Lower lobe of right lung (tissue), 2 donors: Measurements from ENCODE around the gene MEIS3. TPM values are rescaled to one million over a fixed set of nuclear protein-coding genes. Genes with fewer than 3 reads are reported as not detected.

Experiments
- ATAC-seq, 2 donors: fragments of 200-7000 bp; cut with Tn5 transposase; one replicate each; pipeline ENCODE4 v1.9.1; 2020 to 2022; ENCODE audit warnings: mild to moderate bottlenecking in 2 of 2, moderate library complexity in 2 of 2
- DNase-seq: peaks from one replicate; pipeline ENCODE4 v3.0.0-alpha.2; 2020
- H3K27ac ChIP-seq: fragments of 200-600 bp; one replicate; pipeline ENCODE4 v1.8.0; 2022
- H3K27me3 ChIP-seq: fragments of 200-600 bp; one replicate; pipeline ENCODE4 v1.8.0; 2022; ENCODE audit warnings: low read depth
- H3K36me3 ChIP-seq: fragments of 200-600 bp; one replicate; pipeline ENCODE4 v1.8.0; 2022; ENCODE audit warnings: mild to moderate bottlenecking
- H3K4me1 ChIP-seq: fragments of 200-600 bp; one replicate; pipeline ENCODE4 v1.8.0; 2022
- H3K4me3 ChIP-seq: fragments of 200-600 bp; one replicate; pipeline ENCODE4 v1.8.0; 2022; ENCODE audit warnings: mild to moderate bottlenecking
- H3K9me3 ChIP-seq: fragments of 200-600 bp; one replicate; pipeline ENCODE4 v1.8.0; 2022
- intact Hi-C: fragments of 100-400 bp; cut with DNase I; formaldehyde crosslinking; loops from one replicate; pipeline ENCODE4 v1.11.0; 2022
- total RNA-seq: library from RNA; stranded (reverse); fragmentation: NEBNext Ultra II Directional; extraction: Animal tissue kit (Norgen Biotek cat#: 25700); gene quantifications from one replicate; pipeline ENCODE4 v1.2.1, GENCODE V29; 2021
- TF ChIP-seq, protein P1 (sequence below): fragments of 200-600 bp; IDR thresholded peaks from one replicate; pipeline ENCODE4 v1.8.0; 2022; ENCODE audit warnings: antibody characterized with exemption, mild to moderate bottlenecking
- donor health status: DM: no; HTN: yes; CAD: no; lungs with severe emphysema.

Gene MEIS3
- total RNA-seq, 1 donor from 2014 or later, result 5.3 TPM

DNA sequence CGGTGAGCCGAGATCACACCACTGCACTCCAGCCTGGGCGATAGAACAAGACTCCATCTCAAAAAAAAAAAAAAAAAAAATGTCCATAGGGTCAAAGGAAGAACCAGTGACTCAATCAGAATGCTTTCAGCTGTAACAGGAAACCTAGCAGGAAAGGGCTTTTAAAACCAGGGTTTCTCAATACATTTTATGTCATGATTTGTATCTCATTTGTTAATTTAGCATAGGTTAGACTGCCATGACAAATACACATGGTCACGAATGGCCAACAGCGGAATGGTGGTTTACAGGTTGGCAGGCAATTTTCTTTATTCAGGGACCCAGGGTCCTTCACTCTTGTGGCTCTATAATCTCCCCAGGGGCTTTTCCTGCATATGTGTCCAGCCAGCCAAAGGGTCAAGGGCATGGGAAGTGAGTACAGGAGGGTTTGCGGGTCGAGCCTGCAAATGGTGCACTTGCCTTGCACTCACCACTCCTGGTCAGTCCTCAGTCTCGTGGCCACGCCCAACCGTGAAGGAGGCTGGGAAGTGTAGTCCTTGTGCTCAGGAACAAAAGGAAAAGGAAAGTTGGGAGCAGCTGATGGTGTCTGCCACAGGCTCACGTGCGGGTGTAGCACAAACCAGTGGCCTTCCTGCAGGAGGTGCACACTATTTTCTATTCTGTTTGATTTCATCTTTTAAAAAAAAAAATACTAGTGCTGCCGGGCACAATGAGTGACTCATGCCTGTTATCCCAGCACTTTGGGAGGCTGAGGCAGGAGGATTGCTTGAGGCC lies 55.4 kb downstream of the MEIS3 start:
- H3K4me1 ChIP-seq, result no peaks in the 10 kb centered on the region
- intact Hi-C loops, result no loop called here
- H3K36me3 ChIP-seq, result peaks cover 91% of the 10 kb centered on the region
- no peaks in the 10 kb centered on the region for H3K27me3 ChIP-seq
- no peak overlapping the region for H3K27ac ChIP-seq
- H3K9me3 ChIP-seq, result no peaks in the 10 kb centered on the region
- ATAC-seq, result peak; percentile 17 to 19
- TF ChIP-seq, protein P1, sequence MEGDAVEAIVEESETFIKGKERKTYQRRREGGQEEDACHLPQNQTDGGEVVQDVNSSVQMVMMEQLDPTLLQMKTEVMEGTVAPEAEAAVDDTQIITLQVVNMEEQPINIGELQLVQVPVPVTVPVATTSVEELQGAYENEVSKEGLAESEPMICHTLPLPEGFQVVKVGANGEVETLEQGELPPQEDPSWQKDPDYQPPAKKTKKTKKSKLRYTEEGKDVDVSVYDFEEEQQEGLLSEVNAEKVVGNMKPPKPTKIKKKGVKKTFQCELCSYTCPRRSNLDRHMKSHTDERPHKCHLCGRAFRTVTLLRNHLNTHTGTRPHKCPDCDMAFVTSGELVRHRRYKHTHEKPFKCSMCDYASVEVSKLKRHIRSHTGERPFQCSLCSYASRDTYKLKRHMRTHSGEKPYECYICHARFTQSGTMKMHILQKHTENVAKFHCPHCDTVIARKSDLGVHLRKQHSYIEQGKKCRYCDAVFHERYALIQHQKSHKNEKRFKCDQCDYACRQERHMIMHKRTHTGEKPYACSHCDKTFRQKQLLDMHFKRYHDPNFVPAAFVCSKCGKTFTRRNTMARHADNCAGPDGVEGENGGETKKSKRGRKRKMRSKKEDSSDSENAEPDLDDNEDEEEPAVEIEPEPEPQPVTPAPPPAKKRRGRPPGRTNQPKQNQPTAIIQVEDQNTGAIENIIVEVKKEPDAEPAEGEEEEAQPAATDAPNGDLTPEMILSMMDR, result no peak
- H3K4me3 ChIP-seq, result no peak overlapping the region
- DNase-seq, result no peak

DNA sequence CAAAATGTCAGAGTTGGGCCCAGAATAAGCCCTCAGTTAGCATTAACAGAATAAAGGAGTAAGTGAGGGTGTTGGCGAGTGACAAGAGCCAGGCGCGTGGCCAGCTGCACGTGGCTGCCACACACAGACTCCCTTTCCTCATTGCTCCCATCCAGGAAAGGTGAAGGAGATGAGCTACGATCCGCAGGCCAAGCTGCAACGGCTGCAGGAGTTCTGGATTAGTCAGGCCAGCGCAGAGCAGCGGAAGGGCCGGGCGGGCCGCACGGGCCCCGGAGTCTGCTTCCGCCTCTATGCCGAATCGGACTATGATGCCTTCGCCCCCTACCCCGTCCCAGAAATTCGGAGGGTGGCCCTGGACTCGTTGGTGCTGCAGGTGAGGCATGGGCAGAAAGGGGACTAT lies 57.0 kb downstream of the MEIS3 start:
- Histone ChIP-seq H3K9me3 (no peaks in the 10 kb centered on the region), H3K27me3 (no peaks in the 10 kb centered on the region), H3K36me3 (peaks cover 98% of the 10 kb centered on the region), H3K4me3 (no peak overlapping the region), H3K4me1 (no peaks in the 10 kb centered on the region), H3K27ac (no peak overlapping the region)
- DNase-seq (no peak), ATAC-seq (no peak)
- intact Hi-C loops, result no loop called here
- TF ChIP-seq, protein P1, result no peak

DNA sequence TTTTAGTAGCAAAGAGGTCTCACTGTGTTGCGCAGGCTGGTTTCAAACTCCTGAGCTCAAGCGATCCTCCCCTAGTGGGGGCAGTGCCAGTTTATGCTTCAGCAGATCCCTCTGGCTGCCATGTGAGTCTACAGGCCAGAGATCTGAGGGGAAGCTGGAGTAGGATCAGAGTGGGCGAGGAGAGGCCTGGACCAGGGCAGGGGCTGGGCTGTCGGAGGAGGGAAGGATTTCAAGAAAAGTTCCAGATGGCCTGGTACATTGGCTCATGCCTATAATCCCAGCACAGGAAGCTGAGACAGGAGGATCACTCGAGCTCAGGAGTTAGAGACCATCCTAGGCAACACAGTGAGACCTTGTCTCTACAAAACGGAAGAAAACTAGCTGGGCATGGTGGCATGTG lies 60.4 kb downstream of the MEIS3 start:
- Histone ChIP-seq H3K27me3 (no peaks in the 10 kb centered on the region), H3K4me3 (no peak overlapping the region), H3K4me1 (no peaks in the 10 kb centered on the region), H3K27ac (no peak overlapping the region), H3K9me3 (no peaks in the 10 kb centered on the region), H3K36me3 (peaks cover 100% of the 10 kb centered on the region)
- TF ChIP-seq, protein P1, result no peak
- ATAC-seq (no peak), DNase-seq (no peak)
- intact Hi-C loops, result no loop called here

GRCh38 chr19:47357788-47358680 lies 61.3 kb downstream of the MEIS3 start:
- TF ChIP-seq, protein P1, result no peak

GRCh38 chr19:47356900-47357299 lies 62.4 kb downstream of the MEIS3 start:
- Histone ChIP-seq H3K27me3 (no peaks in the 10 kb centered on the region), H3K9me3 (no peaks in the 10 kb centered on the region), H3K27ac (no peak overlapping the region), H3K4me3 (no peak overlapping the region), H3K4me1 (no peaks in the 10 kb centered on the region), H3K36me3 (peaks cover 96% of the 10 kb centered on the region)
- ATAC-seq (no peak), DNase-seq (no peak)
- TF ChIP-seq, protein P1, result no peak
- intact Hi-C loops, result no loop called here

More at GRCh38 chr19:47357788-47358680, 61.3 kb downstream of the MEIS3 start:
- H3K27ac ChIP-seq, result no peak overlapping the region
- no peak overlapping the region for H3K4me3 ChIP-seq
- H3K27me3 ChIP-seq, result no peaks in the 10 kb centered on the region
- H3K4me1 ChIP-seq, result no peaks in the 10 kb centered on the region
- DNase-seq (no peak), ATAC-seq (peak in 1 of 2 donors; percentile 26)
- peaks cover 100% of the 10 kb centered on the region for H3K36me3 ChIP-seq
- intact Hi-C loops, result no loop called here
- H3K9me3 ChIP-seq, result no peaks in the 10 kb centered on the region
